H1 (cell line): Measurements from ENCODE around the gene ACSL3. TPM values are rescaled to one million over a fixed set of nuclear protein-coding genes. Genes with fewer than 3 reads are reported as not detected.

ENCODE experiments used
- CTCF ChIA-PET: fragments of 300-600 bp; sonication (Branson Sonifier 250); formaldehyde crosslinking; loops from one replicate; lab custom pipeline; 2021; ENCODE audit not compliant: partially characterized antibody; lab: Charles Lee
- POLR2A ChIA-PET: fragments of 300-600 bp; sonication (Branson Sonifier 250); formaldehyde crosslinking; loops from one replicate; lab custom pipeline; 2021; ENCODE audit warnings: inconsistent platforms; ENCODE audit not compliant: partially characterized antibody; lab: Charles Lee
- DNase-seq, 2 experiments: peaks; one replicate each; pipeline versions ENCODE4 v3.0.0 to v3.0.0-alpha.2; 2010 to 2022; ENCODE audit warnings: low spot score in 2 of 2, low read depth in 1 of 2, mixed read lengths in 1 of 2
- FAIRE-seq: peaks from 2 replicates; lab custom pipeline; 2011; peaks lifted over from hg19 to GRCh38; lab: Jason Lieb, UNC
- H2AFZ ChIP-seq: 2 replicates; pipeline ENCODE4 v1.8.1; 2012; ENCODE audit warnings: low read length, inconsistent platforms
- H2AK5ac ChIP-seq: 2 replicates; pipeline ENCODE4 v1.6.1; 2013; ENCODE audit warnings: low read depth, low read length
- H2BK120ac ChIP-seq: replicated peaks from 2 replicates; pipeline ENCODE3; 2013; ENCODE audit warnings: low read depth, low read length, inconsistent platforms
- H2BK12ac ChIP-seq: 2 replicates; pipeline ENCODE4 v1.6.1; 2013; ENCODE audit warnings: low read depth, low read length
- H2BK15ac ChIP-seq: 2 replicates; pipeline ENCODE4 v1.6.1; 2013; ENCODE audit warnings: low read length
- H2BK20ac ChIP-seq: 2 replicates; pipeline ENCODE4 v1.6.1; 2013; ENCODE audit warnings: low read length
- H2BK5ac ChIP-seq: 2 replicates; pipeline ENCODE4 v1.6.1; 2013; ENCODE audit warnings: low read depth, low read length
- H3K14ac ChIP-seq: 2 replicates; pipeline ENCODE4 v1.6.1; 2013; ENCODE audit warnings: inconsistent platforms; ENCODE audit not compliant: insufficient read length
- H3K18ac ChIP-seq: 2 replicates; pipeline ENCODE4 v1.6.1; 2013; ENCODE audit warnings: low read length; ENCODE audit errors: extremely low read depth
- H3K23ac ChIP-seq: 2 replicates; pipeline ENCODE4 v1.6.1; 2013; ENCODE audit warnings: inconsistent platforms; ENCODE audit not compliant: insufficient read length
- H3K23me2 ChIP-seq: 2 replicates; pipeline ENCODE4 v1.6.1; 2013; ENCODE audit warnings: low read depth, low read length
- H3K27ac ChIP-seq: 2 replicates; pipeline ENCODE4 v1.6.1; 2011; ENCODE audit warnings: low read depth, low read length, inconsistent platforms
- H3K27me3 ChIP-seq, 4 experiments: replicated peaks in 1 of 4; 1 replicate in 1 of 4; 2 replicates in 3 of 4; pipeline versions ENCODE4 v1.6.1 to v1.8.1; 2011 to 2013; ENCODE audit warnings: low read length in 3 of 4, mild to moderate bottlenecking in 3 of 4, inconsistent platforms in 2 of 4, mixed read lengths in 2 of 4, moderate library complexity in 1 of 4; ENCODE audit not compliant: control insufficient read depth in 3 of 4, insufficient read depth in 3 of 4; ENCODE audit errors: extremely low read depth in 1 of 4
- H3K36me3 ChIP-seq, 4 experiments: 2 replicates each; pipeline versions ENCODE4 v1.6.1 to v1.8.1; 2011 to 2013; ENCODE audit warnings: mild to moderate bottlenecking in 4 of 4, low read length in 3 of 4, moderate library complexity in 2 of 4, control low read depth in 1 of 4, inconsistent platforms in 1 of 4; ENCODE audit not compliant: insufficient read depth in 4 of 4, control insufficient read depth in 2 of 4
- H3K4ac ChIP-seq: replicated peaks from 2 replicates; pipeline ENCODE3; 2013; ENCODE audit warnings: low read length, low read depth, mixed read lengths, inconsistent platforms; ENCODE audit not compliant: insufficient read length
- H3K4me1 ChIP-seq, 4 experiments: replicated peaks in 1 of 4; 1 replicate in 1 of 4; 2 replicates in 3 of 4; pipeline versions ENCODE4 v1.6.1 to v1.8.1; 2011 to 2013; ENCODE audit warnings: low read length in 3 of 4, inconsistent platforms in 2 of 4, mixed read lengths in 1 of 4; ENCODE audit not compliant: insufficient read depth in 4 of 4, control insufficient read depth in 3 of 4
- H3K4me2 ChIP-seq, 2 experiments: 2 replicates each; pipeline versions ENCODE4 v1.6.1 to v1.8.1; 2011 to 2013; ENCODE audit warnings: low read depth in 2 of 2, low read length in 2 of 2, control low read depth in 1 of 2, inconsistent platforms in 1 of 2, mild to moderate bottlenecking in 1 of 2; ENCODE audit not compliant: insufficient read depth in 1 of 2
- H3K4me3 ChIP-seq, 4 experiments: fragments of 200-600, 300-600 bp in 1 of 4; sonication (generic), shearing (Covaris generic), sonication (Bioruptor Twin) in 1 of 4; 2 replicates each; pipeline versions ENCODE4 v1.5.1 to v1.8.1; 2011 to 2016; ENCODE audit warnings: low read length in 4 of 4, low read depth in 3 of 4, control low read depth in 2 of 4, inconsistent platforms in 2 of 4, mild to moderate bottlenecking in 2 of 4, mixed read lengths in 1 of 4, moderate library complexity in 1 of 4; ENCODE audit not compliant: insufficient read depth in 2 of 4; ENCODE audit errors: extremely low read depth in 1 of 4
- H3K56ac ChIP-seq: replicated peaks from 2 replicates; pipeline ENCODE3; 2013; ENCODE audit warnings: low read depth, mild to moderate bottlenecking, mixed read lengths, low read length, inconsistent platforms; ENCODE audit not compliant: insufficient read length
- H3K79me1 ChIP-seq: 2 replicates; pipeline ENCODE4 v1.6.1; 2013; ENCODE audit warnings: low read depth, low read length, control low read depth
- H3K79me2 ChIP-seq, 2 experiments: 2 replicates each; pipeline versions ENCODE4 v1.6.1 to v1.8.1; 2012 to 2013; ENCODE audit warnings: low read length in 2 of 2, mild to moderate bottlenecking in 2 of 2, inconsistent platforms in 1 of 2; ENCODE audit not compliant: insufficient read depth in 2 of 2, control insufficient read depth in 1 of 2
- H3K9ac ChIP-seq, 4 experiments: replicated peaks in 1 of 4; 1 replicate in 1 of 4; 2 replicates in 3 of 4; pipeline versions ENCODE4 v1.6.1 to v1.8.1; 2011 to 2013; ENCODE audit warnings: low read depth in 3 of 4, low read length in 3 of 4, control low read depth in 2 of 4, mild to moderate bottlenecking in 2 of 4, moderate library complexity in 2 of 4, inconsistent platforms in 1 of 4; ENCODE audit errors: extremely low read depth in 1 of 4
- H3K9me3 ChIP-seq, 2 experiments: 2 replicates each; pipeline versions ENCODE4 v1.6.1 to v1.8.1; 2012 to 2013; ENCODE audit warnings: mild to moderate bottlenecking in 2 of 2, moderate library complexity in 2 of 2, control low read depth in 1 of 2, inconsistent platforms in 1 of 2, low read depth in 1 of 2, low read length in 1 of 2, mixed read lengths in 1 of 2; ENCODE audit not compliant: insufficient read depth in 2 of 2
- H4K20me1 ChIP-seq, 2 experiments: replicated peaks in 1 of 2; 2 replicates each; pipeline versions ENCODE3 to v1.8.1; 2011 to 2013; ENCODE audit warnings: inconsistent platforms in 2 of 2, low read length in 2 of 2, mild to moderate bottlenecking in 1 of 2; ENCODE audit not compliant: insufficient read depth in 2 of 2, control insufficient read depth in 1 of 2
- H4K5ac ChIP-seq: 2 replicates; pipeline ENCODE4 v1.6.1; 2013; ENCODE audit warnings: low read length, low read depth, mixed read lengths, inconsistent platforms; ENCODE audit not compliant: insufficient read length
- H4K8ac ChIP-seq: 2 replicates; pipeline ENCODE4 v1.8.0; 2013; ENCODE audit warnings: mild to moderate bottlenecking, moderate library complexity, low read length, inconsistent platforms; ENCODE audit not compliant: insufficient read depth; ENCODE audit errors: extremely low read depth
- H4K91ac ChIP-seq: replicated peaks from 2 replicates; pipeline ENCODE3; 2013; ENCODE audit warnings: low read length, mixed read lengths, inconsistent platforms; ENCODE audit not compliant: insufficient read length
- EZH2 ChIP-seq: fragments of 200-600 bp; sonication (generic); IDR thresholded peaks from 2 replicates; pipeline ENCODE4 v1.7.1; 2012; ENCODE audit warnings: low read depth, mild to moderate bottlenecking, moderate library complexity, low read length, inconsistent platforms; ENCODE audit not compliant: severe bottlenecking
- FOSL1 ChIP-seq: IDR thresholded peaks from 2 replicates; pipeline ENCODE4 v1.6.1; 2011; ENCODE audit warnings: mild to moderate bottlenecking, low read depth, low read length, moderate library complexity; ENCODE audit not compliant: insufficient read depth
- WGBS, 2 experiments: shearing (Covaris generic) in 1 of 2; methylation state at CpG; one replicate each; pipeline versions ENCODE4 v1.1.6 to v1.1.7; 2013 to 2015; ENCODE audit warnings: low lambda C conversion rate in 2 of 2, mixed read lengths in 2 of 2, inconsistent platforms in 1 of 2, low coverage in 1 of 2, missing lambda C conversion rate in 1 of 2; ENCODE audit not compliant: insufficient replicate concordance in 2 of 2, insufficient coverage in 1 of 2, insufficient read length in 1 of 2; ENCODE audit errors: extremely low coverage in 1 of 2, missing lambda C conversion rate in 1 of 2; 5-methylcytosine and 5-hydroxymethylcytosine counted together
- polyA plus RNA-seq, 7 experiments: library from polyadenylated mRNA; depleted of rRNA in 3 of 7; stranded (reverse) in 5 of 7; unstranded in 2 of 7; fragments of >200 nt in 5 of 7; fragments of 200-250 nt in 2 of 7; gene quantifications; 1 replicate in 5 of 7; 2 replicates in 1 of 7; 4 replicates in 1 of 7; pipeline versions ENCODE4 v1.2.1 to v1.2.3, GENCODE V29; 2011 to 2013; ENCODE audit warnings: missing spikeins in 2 of 7, mixed read lengths in 2 of 7
- total RNA-seq: library from RNA; stranded (reverse); fragmentation: NEBNext Ultra II Directional; extraction: Animal tissue kit (Norgen Biotek cat#: 25700); gene quantifications from 2 replicates; pipeline ENCODE4 v1.2.1, GENCODE V29; 2021

Gene ACSL3
- total and polyA plus RNA-seq, 2 of the 8 experiments (the other 6 are each of a cell fraction or from before 2014, with no cell fraction given) = 37.5 to 98.1 TPM

DNA sequence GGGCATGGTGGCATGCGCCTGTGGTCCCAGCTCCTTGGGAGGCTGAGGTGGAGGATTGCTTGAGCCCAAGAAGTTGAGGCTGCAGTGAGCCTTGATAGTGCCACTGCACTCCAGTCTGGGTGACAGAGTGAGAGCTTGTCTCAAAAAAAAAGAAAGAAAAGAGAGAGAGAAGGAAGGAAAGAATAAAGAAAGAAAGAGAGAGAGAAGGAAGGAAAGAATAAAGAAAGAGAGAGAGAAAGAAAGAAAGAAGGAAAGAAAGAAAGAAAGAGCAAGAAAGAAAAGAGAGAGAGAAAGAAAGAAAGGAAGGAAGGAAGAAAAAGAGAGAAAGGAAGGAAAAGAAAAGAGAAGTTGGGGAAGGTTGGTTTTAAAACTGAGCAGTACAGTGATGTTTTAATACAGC lies 49.0 kb upstream of the ACSL3 start:
- peaks cover 0 to 5% of the 10 kb centered on the region in 2 experiments; a peak in 1 of 4 replicates for H3K9me3 ChIP-seq
- H3K4me2 ChIP-seq = no peak overlapping the region
- no peak for DNase-seq
- WGBS, 2 experiments = 80% methylated on average over 1 of the region's 1 CpG; no CpG with 5 or more reads in 1 of the 2 experiments
- H2BK5ac ChIP-seq = no peak overlapping the region
- H3K9ac ChIP-seq = no peak overlapping the region
- H2BK120ac ChIP-seq = no peak overlapping the region
- no peak overlapping the region for H3K56ac ChIP-seq
- no peaks in the 10 kb centered on the region for H3K23me2 ChIP-seq
- H3K79me1 ChIP-seq = no peaks in the 10 kb centered on the region
- no peaks in the 10 kb centered on the region for H3K27me3 ChIP-seq
- ChIA-PET POLR2A (no interaction called here), CTCF (interaction anchor here (0.9 to 2.8 kb wide), 5 partner anchors 15 to 127 kb away, joined by 3 to 13 read pairs (median 5); no protein-coding TSS in a partner anchor)
- no peak overlapping the region for H3K4me3 ChIP-seq
- no peak overlapping the region for H3K27ac ChIP-seq
- no peak overlapping the region for H2BK15ac ChIP-seq
- H4K5ac ChIP-seq = no peak overlapping the region
- no peak overlapping the region for H4K8ac ChIP-seq
- H3K18ac ChIP-seq = no peak overlapping the region
- no peak overlapping the region for H4K91ac ChIP-seq
- no peak overlapping the region for H2AFZ ChIP-seq
- no peak overlapping the region for H2BK12ac ChIP-seq
- H3K79me2 ChIP-seq = no peaks in the 10 kb centered on the region
- no peak overlapping the region for H2BK20ac ChIP-seq
- no peak overlapping the region for H3K14ac ChIP-seq
- no peak for FAIRE-seq
- H3K23ac ChIP-seq = no peak overlapping the region
- no peaks in the 10 kb centered on the region for H4K20me1 ChIP-seq
- H3K36me3 ChIP-seq = no peaks in the 10 kb centered on the region
- no peak overlapping the region for H3K4ac ChIP-seq
- no peaks in the 10 kb centered on the region for H3K4me1 ChIP-seq
- H2AK5ac ChIP-seq = no peak overlapping the region
- no peak for TF ChIP-seq EZH2
- no peak for TF ChIP-seq FOSL1
